LoVo (cell line): ENCODE measurements around the gene CREBBP.

Experiments
- DNase-seq: peaks from one replicate; pipeline ENCODE4 v3.0.0-alpha.2; 2016; ENCODE audit warnings: low spot score

CREBBP gene

GRCh38 chr16:3856367-3857141 lies 24.0 kb downstream of the CREBBP start:
- DNase-seq: no peak

DNA sequence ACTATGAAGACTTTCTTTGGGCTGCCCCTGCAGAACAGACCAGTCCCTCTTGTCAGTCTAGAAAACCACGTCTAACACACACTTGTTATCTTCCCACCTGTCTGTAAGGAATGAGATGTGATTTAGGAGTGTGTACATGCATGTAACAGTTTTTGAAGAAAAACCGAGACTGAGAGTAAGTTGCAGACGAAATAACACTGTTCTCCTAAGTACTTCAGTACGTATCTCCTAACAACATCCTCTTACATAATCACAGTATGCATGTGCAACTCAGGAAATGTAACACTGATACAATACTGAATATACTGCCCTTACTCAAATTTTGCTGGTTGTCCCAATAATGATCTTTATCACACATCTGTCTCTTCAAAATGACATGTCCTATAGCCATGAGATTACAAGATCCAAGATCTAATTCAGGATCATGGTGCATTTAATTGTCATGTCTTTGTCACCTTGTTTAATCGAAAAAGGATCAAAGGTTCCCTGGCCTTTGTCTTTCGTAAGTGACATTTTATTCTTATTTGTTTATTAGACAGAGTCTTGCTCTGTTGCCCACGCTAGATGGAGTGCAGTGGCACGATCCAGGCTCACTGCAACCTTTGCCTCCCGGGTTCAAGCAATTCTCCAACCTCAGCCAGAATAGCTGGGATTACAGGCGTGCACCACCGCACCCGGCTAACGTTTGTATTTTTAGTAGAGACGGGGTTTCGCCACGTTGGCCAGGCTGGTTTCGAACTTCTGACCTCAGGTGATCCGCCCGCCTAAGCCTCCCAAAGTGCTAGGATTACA lies 25.6 kb downstream of the CREBBP start:
- DNase-seq: no peak

- DNase-seq: no peak
Measured at GRCh38 chr16:3850544-3850899, 30.0 kb downstream of the CREBBP start.

GRCh38 chr16:3849751-3850543 lies 30.6 kb downstream of the CREBBP start:
- no peak for DNase-seq

- DNase-seq: no peak
Measured at GRCh38 chr16:3846595-3847091, 33.9 kb downstream of the CREBBP start.

- no peak for DNase-seq
Measured at GRCh38 chr16:3846087-3846486, 34.4 kb downstream of the CREBBP start.

GRCh38 chr16:3842994-3843393 lies 37.5 kb downstream of the CREBBP start:
- no peak for DNase-seq

GRCh38 chr16:3841729-3842508 lies 38.6 kb downstream of the CREBBP start:
- no peak for DNase-seq

- DNase-seq: no peak
Measured at GRCh38 chr16:3839402-3840184, 40.9 kb downstream of the CREBBP start.

DNA sequence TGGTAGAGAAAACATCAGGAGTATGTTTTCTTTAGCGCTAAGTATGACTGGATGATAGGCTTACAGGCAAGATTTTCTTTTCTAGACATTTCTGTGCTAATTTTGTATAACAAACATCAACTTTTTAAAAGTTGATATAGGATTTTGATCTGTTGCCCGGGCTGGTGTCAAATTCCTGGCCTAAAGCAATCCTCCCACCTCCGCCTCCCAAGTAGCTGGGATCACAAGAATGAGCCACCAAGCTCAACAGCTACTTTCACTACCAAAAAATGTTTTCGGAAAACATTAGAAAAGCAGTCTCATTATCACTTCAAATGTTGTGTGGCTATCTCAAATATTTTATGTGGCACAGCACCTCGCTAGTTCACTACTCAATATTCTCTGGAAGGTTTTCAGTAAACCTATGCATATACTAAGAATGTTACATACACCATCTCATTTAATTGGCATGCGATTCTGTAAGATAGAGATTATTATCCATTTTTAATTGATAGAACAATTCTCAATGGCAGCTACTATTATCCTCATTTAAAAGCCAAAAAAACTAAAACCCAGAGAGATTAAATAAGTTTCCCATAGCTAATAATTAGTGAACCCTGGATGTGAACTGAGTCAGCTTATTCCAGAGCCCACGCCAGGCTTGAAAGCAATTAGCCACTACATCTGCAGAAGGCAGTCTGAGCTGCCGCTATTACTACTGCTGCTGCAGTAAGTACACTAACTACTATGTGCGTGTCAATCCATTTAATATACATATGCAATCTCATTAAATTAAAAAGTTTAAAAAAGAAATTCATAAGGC lies 41.7 kb downstream of the CREBBP start:
- no peak for DNase-seq

- no peak for DNase-seq
Measured at GRCh38 chr16:3837851-3838586, 42.5 kb downstream of the CREBBP start.

DNA sequence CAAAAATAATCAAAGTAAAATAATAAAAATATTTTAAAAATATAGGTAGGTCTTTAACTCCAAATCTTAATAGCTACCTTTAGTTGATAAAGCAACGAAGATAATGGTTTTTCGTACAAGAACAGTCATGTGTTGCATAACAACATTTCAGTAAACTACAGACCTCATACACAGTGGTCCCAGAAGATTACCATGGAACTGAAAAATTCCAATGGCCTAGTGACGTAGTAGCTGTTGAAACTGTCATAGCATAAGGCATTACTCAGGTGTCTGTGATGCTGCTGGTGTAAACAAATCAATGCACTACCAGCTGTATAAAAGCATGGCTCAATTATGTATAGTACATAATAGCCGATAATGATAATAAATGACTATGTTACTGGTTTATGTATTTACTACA lies 43.9 kb downstream of the CREBBP start:
- DNase-seq: no peak

GRCh38 chr16:3835089-3835602 lies 45.4 kb downstream of the CREBBP start:
- no peak for DNase-seq

- DNase-seq: no peak
Measured at GRCh38 chr16:3832668-3833067, 47.8 kb downstream of the CREBBP start.

DNA sequence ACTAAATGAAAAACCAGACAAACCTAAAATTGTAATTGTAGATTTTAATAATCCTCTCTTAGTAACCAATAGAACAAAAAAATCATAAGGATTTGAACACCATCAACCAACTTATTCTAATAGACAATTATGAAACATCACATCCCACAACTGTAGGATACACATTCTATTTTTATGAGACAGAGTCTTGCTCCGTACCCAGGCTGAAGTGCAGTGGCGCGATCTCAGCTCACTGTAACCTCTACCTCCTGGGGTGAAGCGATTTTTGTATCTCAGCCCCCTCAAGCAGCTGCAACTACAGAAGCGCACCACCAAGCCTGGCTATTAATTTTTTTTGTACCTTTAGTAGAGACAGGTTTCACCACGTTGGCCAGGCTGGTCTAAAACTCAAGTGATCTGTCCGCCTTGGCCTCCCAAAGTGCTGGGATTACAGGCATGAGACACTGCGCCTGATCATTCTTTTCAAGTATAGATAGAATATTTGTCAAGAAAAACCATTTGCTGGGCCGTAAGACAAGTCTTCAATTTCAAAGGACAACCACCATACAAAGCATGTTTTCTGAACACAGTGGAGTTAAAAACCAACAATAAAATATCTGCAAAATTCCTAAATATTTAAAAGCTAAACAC lies 49.8 kb downstream of the CREBBP start:
- DNase-seq: no peak

DNA sequence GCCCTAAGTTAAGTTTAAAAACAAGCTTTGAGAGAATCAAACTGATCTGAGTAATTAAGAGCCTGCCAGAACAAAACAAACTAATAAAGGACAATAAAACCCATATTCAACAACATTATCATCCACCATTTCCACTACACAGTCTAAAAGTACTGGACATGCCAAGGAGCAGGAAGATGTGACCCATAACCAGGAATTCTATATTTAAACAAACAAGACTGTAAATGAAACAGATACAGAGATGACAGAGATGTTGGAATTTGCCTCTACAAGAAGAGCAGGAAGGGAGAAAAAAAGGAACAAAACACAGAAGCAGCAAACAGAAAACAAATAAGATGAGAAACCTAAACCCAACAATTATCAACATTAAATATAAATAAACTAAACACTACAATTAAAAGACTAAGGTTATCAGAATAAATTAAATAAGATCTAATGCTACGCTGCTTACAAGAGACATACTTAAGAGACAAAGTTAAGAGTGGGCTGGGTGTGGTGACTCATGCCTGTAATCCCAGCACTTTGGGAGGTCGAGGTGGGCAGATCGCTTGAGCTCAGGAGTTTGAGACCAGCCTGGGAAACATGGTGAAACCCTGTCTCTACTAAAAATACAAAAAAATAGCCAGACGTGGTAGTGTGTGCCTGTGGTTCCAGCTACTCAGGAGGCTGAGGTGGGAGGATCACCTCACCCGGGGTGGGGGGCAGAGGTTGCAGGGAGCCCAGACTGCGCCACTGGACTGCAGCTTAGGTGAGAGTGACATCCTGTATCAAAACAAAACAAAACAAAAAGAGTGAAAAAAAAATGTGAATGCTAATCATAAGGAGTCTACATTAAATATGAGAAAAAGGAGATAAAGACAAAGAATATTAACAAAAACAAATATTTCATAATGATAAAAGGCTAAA lies 50.6 kb downstream of the CREBBP start:
- DNase-seq: no peak

GRCh38 chr16:3825940-3826339 lies 54.6 kb downstream of the CREBBP start:
- DNase-seq: no peak

GRCh38 chr16:3825103-3825502 lies 55.4 kb downstream of the CREBBP start:
- peak; percentile 14 for DNase-seq
